GM21528 (cell line): Measurements from ENCODE around the gene FIP1L1.
"Not testable (repeated sequence)": the region's sequence is repeated elsewhere in the genome, so short reads cannot be mapped to it uniquely, and the experiment has no call there.

Source experiments
- ATAC-seq: cut with Tn5 transposase; IDR thresholded peaks from one replicate; pipeline ENCODE4 v1.9.1; 2021; ENCODE audit warnings: mild to moderate bottlenecking, moderate library complexity; ENCODE audit not compliant: unreplicated experiment, low FRiP score

Gene FIP1L1

GRCh38 chr4:53465891-53466290 lies 88.5 kb downstream of the FIP1L1 start:
- ATAC-seq, result no peak

- not testable (repeated sequence) for ATAC-seq
These were observed 89.1 kb downstream of the FIP1L1 start for GRCh38 chr4:53466576-53466975.

- ATAC-seq, result no peak
These were observed 99.0 kb downstream of the FIP1L1 start for GRCh38 chr4:53476232-53477037.

GRCh38 chr4:53477038-53477565 lies 99.7 kb downstream of the FIP1L1 start:
- no peak for ATAC-seq

GRCh38 chr4:53477636-53478035 lies 100.2 kb downstream of the FIP1L1 start:
- ATAC-seq, result no peak

GRCh38 chr4:53478671-53479456 lies 101.4 kb downstream of the FIP1L1 start:
- no peak for ATAC-seq

- ATAC-seq, result no peak
These were observed 102.5 kb downstream of the FIP1L1 start for GRCh38 chr4:53479736-53480525.

- ATAC-seq, result no peak
These were observed 103.5 kb downstream of the FIP1L1 start for GRCh38 chr4:53480909-53481308.

GRCh38 chr4:53481586-53481985 lies 104.1 kb downstream of the FIP1L1 start:
- ATAC-seq, result no peak

- no peak for ATAC-seq
These were observed 105.8 kb downstream of the FIP1L1 start for GRCh38 chr4:53483250-53483649.

GRCh38 chr4:53484911-53485657 lies 107.6 kb downstream of the FIP1L1 start:
- ATAC-seq, result no peak

- ATAC-seq, result no peak
These were observed 108.2 kb downstream of the FIP1L1 start for GRCh38 chr4:53485658-53486040.

- ATAC-seq, result no peak
These were observed 110.3 kb downstream of the FIP1L1 start for GRCh38 chr4:53487766-53488165.

GRCh38 chr4:53489279-53489889 lies 111.9 kb downstream of the FIP1L1 start:
- ATAC-seq, result no peak

- ATAC-seq, result no peak
These were observed 112.9 kb downstream of the FIP1L1 start for GRCh38 chr4:53490161-53490956.

GRCh38 chr4:53490965-53491622 lies 113.7 kb downstream of the FIP1L1 start:
- ATAC-seq, result no peak

GRCh38 chr4:53494851-53495250 lies 117.4 kb downstream of the FIP1L1 start:
- ATAC-seq, result no peak

GRCh38 chr4:53497487-53498244 lies 120.2 kb downstream of the FIP1L1 start:
- no peak for ATAC-seq
